Activated CD4-positive, alpha-beta T cell treated with anti-CD3 and anti-CD28 coated beads, Interleukin-2, Interleukin-6, amounts not matched to agents 100 ng/mL and 50 ng/mL, durations not matched to agents 16 hours and 8 hours (primary cell): Measurements from ENCODE around the gene ROCK2.
"Not testable (repeated sequence)": the region's sequence is repeated elsewhere in the genome, so short reads cannot be mapped to it uniquely, and the experiment has no call there.

Experiments
- DNase-seq: peaks from one replicate; pipeline ENCODE4 v3.0.0-alpha.2; 2020

ROCK2 gene

DNA sequence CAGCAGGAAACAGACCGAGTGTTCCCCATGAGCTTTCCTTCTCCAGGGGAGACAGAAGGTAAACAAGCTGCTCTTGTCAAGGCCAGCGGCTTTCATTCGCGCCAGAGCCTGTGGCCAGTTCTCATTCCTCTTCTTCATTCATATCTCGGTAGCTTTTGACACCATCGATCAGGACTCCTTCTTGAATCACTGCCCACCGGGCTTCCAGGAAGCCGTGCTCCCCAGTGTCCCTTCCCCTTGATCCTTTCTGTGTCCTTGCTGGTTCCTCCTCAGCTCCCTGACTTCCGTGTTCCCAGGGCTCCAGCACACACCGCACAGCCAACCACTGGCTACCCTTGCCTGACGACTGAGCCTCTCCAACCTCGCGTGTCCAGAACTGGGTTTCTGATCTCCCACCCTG is 175.1 kb downstream of the ROCK2 start:
- no peak for DNase-seq

DNA sequence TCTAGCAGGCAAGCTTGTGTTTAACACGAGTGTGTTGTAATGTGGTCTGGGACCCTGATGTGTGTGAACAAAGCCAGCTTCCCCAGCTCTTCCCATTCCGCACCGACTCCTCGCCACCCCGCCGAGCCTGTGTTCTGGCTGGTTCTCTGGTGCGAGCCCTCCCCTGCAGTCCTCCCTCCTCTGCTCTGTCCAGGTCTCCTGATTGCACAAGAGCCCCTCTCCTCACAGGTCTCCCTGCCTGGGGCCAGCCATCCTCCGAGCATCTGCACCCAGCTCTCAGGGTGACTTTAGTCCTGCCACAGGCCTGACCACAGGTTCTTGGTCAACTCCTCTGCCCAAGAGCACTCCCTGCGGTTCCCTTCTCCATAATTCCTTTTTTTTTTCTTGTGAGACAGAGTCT is 175.9 kb downstream of the ROCK2 start:
- DNase-seq = no peak

DNA sequence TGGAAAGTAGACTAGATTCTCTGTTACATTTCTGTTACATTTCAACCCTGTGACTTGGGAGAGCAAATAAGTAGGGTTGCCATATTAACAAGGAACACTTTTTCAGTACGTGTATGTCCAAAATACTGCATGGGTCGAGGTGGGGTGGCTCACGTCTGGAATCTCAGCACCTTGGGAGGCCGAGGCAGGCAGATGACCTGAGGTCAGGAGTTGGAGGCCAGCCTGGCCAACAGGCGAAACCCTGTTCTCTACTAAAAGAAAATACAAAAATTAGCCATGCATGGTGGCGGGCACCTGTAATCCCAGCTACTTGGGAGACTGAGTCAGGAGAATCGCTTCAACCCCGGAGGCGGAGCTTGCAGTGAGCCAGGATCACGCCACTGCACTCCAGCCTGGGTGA is 178.0 kb downstream of the ROCK2 start:
- DNase-seq = no peak

DNA sequence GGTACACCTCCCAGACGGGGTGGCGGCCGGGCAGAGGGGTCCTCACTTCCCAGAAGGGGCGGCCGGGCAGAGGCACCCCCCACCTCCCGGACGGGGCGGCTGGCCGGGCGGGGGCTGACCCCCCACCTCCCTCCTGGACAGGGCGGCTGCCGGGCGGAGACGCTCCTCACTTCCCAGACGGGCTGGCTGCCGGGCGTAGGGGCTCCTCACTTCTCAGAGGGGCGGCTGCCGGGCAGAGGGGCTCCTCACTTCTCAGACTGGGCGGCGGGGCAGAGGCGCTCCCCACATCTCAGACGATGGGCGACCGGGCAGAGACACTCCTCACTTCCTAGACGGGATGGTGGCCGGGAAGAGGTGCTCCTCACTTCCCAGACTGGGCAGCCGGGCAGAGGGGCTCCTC is 179.4 kb downstream of the ROCK2 start:
- DNase-seq = not testable (repeated sequence)

DNA sequence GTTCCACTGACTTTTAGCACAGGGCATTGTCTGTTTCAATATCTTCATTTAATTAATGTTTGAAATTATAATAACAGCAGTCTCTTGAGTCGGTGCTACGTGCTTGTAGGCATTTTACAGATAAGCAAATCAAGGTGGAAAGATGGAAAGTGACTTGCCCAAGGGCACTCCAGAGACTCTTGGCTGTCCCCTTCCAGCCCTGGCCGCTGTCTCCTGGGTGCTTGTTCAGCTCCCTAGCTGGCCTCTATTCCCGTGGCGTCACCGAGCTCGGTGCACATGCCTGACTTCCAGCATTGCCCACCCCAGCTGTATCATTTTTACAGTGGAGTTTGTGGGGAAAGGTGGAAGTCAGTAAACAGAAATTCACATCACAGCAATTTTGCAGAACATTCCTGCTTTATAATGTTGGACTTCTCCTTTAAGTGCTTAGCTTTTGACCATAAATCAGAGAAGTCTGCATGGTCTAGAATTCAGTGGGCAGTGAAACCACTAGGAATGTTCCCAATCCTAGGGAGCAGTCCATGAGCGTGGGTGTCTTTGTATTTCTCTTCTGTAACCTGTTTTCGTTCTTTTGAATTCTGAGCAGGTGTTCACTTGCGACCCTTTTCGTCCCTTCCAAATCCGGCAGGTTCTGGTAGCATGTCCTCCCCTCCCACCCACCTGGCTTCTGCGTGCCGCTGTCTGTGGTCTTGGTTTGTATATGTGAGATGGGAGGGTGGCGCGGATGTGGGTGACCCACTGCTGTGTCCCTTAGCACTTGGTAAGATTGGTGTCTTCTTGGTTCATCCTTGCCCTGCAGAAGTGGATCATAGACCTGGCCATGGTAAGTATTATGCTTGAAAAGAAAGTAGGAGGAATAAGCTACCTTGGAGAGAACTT is 180.8 kb downstream of the ROCK2 start:
- DNase-seq = no peak

DNA sequence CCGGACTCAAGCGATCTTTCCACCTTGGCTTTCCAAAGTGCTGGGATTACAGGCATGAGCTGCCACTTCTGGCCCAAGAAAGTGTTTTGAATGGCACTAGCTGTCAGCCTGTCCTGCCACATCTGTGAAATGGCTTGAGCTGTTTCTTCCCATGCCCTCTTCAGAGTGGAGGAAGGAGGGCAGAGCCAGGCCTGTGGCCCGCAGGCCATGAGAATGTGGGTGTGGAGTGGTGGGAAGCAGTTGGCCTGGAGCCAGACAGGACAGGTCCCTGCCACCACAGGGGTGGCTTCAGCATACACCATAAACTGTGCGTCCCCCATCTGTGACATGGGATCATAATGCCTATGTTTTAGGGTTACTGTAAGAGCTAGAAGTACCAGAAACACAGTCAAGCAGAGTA is 182.7 kb downstream of the ROCK2 start:
- no peak for DNase-seq

DNA sequence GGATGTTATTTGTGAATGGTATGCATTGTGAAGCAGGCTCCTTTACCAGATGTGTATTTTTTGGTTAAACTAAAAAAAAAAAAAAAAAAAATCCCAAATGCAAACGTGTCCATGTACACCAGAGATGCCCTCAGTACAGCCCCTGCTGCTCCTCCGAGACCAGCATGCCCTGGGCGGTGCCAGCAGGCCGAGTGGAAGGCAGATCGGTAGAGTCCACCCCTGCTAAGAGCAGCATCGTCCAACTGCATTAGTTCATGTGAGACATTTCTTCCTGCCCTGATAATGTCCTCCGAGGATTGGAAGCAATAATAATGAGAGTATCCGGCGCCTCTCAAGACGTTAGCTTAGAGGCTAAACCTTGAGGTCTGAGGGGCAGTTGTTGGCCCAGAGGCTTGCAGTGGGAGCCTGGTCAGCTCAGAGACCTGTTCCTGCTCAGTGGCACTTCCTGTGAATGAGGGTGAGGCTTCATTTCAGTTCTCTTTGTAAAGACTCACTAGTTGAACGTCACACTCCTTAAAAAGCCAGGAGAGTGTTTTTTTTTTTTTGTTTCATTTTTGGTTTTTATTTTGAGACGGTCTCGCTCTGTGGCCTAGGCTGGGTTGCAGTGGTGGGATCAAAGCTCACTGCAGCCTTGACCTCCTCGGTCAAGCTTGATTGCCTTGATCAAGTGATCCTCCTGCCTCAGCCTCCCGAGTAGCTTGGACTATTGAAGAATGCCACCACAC is 183.5 kb downstream of the ROCK2 start:
- peak; percentile 35 for DNase-seq

DNA sequence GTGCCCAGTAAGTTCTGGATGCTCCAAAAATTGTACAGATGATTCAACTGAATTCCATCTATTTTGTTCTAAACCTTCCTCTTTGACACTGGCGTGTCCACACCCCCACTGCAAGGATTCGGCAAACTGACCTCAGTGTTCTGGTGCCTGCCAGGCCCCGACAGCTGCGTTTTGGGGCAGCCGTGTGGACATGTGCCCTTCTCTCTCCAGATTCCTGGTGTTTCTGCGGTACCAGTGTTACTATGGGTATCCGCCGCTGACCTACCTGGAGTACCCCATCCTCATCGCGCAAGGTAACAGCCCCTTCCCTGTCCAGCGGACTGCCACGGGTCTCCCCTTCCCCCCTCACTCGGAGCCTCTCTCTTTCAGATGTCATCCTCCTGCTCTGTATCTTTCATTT is 184.2 kb downstream of the ROCK2 start:
- DNase-seq = no peak

DNA sequence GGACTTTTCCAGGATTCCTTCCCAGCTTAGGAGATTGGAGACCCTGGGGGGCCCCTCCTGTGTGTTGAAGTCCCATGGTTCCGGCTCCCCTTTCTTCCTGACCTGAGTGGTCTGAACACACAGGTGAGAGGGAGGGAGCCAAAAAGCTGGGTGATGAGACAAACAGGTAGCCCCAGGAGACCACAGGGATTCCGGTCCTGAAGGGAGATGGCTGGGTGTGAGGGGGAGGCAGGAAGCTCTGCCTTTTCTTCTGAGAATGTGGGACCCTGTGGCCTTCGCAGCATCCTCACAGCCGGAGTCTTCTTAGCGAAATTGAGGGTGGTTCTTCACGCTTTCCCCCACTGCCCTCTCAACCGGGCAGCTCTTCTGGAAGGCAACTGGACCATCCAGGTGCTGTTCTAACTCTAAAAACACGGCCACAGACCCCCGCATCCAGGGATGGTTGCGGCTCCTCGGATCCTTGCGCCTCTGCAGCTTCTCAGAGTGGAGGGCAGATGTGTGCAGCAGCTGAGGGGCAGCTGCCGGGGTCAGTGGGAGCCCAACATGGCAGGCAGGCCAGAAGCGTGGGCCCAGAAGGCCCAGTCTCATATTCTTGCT is 184.8 kb downstream of the ROCK2 start:
- no peak for DNase-seq

DNA sequence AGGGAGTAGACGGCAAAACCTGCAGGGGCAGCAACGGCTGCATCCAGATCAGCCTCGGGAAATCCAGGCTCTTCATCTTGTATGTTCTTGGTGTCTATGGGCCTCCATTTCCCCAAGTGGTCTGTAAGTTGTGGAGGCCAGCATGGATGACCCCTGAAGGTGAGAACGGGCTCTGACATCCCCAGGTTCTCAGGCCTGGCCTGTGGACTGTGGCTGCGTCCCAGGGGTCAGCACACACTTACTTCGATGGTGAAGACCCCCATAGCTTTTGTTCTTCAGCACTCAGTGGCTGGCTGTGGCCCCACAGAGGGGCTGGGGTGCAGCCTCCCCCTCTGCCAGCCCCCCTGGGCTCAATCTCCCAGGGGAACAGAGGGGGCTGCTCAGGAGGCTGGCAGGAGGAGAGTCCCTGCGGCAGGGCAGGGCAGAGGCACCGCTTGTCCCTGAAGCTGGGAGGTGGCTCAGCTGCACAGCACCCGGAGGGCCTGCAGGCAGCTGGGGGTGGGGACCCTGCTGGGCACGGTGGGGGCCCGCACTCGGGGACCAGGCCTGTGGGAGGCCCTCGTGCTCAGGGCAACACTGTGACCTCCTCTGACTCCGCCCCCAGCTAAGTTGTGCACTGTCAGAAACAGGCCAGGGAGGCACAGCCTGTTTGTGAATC is 185.4 kb downstream of the ROCK2 start:
- no peak for DNase-seq

DNA sequence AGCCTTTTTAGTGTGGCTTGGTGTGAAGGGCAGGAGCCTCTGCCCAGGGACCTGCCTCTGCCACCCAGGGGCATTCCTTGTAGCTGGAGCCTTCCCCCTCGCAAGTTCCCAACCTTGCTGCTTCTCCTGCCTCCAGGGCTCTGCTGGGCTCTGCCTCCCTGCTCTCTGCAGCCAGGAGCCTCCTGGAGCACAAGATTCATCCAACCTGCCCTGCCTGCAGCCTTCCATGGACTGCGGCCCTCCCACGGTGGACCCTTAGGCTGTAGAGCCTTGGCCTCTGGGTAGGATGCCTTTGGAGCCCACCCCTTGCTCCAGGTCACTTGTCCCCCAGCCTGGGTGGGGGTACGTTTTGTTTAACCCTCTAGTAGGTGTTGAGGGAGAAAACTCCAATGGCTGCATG is 186.7 kb downstream of the ROCK2 start:
- no peak for DNase-seq

DNA sequence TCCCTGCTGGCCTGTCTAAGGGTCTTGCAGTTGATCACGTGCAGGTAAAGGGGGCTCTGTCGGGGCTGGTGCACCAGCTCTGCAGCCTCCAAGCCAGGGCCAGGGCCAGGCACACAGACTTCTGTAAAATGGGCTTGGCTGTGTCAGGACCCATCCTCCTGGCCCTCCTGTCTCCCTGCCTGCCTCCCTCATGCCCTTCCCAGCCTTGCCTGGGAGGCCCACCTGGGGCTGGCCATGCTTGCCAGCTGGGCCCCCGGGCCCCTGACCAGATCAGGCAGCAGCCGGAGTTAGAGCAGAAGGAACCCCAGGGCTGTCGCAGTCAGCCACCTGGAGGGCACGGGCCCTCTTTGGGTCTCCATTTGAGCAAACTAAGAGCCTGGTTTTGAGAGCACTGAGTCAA is 187.1 kb downstream of the ROCK2 start:
- no peak for DNase-seq

DNA sequence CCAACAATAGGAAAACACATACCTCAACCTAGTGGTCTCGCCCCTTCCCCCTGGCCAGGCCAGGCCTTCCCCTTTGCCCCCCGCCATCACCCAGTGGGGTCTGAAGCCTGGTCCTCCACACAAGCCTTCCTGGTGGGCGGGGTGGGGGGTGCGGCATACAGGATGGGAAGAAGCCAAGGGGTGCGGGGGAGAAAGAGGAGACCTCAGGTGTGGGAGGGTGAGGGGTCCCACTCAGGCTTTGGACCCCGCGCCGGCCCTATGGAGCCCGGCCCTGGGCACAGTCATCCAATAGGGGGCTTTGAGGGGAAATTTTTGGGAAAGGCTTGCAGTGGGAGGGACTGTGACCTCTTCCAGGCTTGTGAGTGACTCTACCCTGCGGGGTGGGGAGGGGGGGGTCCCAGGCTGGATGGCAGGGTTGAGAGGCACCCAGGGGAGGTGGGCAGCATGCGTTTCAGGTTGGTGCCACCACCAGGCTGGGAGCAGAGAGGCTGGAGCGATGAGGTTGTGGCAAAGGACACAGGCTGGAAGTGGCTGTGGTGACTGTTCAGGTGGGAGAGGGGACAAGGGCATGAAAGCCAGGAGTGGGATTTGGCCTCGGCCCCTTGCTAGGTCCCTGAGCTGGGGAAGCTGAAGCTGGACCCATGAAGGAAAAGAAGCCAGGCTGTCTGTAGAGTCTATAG is 187.9 kb downstream of the ROCK2 start:
- DNase-seq = no peak

DNA sequence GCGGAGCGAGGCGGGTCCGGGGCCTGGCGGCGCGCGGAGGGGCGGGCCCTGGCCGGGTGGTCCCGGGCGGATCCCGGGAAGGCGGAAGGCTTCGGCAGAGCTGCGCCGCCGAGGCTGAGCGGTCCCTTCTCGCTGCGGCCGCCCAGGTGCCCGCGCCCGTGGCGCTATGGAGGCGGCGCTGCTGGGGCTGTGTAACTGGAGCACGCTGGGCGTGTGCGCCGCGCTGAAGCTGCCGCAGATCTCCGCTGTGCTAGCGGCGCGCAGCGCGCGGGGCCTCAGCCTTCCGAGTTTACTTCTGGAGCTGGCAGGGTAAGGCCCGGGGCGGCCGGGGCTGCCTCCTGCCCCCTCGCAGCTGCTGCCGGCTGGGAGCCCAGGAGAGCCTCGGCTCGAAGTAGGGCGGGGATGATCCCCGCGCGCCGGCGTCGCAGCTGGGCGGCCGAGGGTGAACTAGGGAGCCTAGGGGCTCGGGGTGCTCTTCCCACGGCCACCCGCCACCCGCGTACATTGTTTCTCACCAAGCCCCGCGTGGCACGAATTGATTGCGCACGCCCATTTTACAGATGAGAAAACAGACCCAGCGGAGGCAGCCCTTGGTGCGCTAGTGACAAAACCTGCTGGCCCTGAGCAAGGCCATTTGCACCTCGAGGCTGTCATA is 188.9 kb downstream of the ROCK2 start, which contains the start of gene SLC66A3:
TSS of gene SLC66A3 (plus strand) at position 87 of the 655 bp plus-strand sequence. CDS start at position 167, 80 bp downstream.
- no peak for DNase-seq

DNA sequence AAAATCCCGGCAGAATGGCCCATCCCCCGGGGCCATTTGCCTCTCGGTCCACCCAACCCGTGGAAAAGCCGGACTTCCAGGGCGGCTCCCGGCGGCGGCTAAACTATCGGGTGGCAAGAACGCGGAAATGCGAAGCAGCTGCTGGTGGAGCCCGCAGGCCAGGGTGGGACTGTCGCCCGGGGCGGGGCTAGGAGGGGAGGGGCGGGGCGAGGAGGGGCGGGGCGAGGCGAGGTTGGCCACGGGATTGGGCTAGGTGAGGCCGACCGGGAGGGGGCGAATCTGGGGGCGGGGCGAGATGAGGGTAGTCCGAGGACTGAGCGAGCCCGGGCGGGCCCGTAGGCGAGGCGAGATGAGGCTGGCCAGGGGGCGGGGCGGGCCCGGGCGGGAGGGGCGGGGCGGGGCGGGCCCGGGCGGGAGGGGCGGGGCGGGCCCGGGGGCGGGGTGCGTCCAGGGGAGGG is 189.5 kb downstream of the ROCK2 start:
- peak; percentile 98 for DNase-seq

DNA sequence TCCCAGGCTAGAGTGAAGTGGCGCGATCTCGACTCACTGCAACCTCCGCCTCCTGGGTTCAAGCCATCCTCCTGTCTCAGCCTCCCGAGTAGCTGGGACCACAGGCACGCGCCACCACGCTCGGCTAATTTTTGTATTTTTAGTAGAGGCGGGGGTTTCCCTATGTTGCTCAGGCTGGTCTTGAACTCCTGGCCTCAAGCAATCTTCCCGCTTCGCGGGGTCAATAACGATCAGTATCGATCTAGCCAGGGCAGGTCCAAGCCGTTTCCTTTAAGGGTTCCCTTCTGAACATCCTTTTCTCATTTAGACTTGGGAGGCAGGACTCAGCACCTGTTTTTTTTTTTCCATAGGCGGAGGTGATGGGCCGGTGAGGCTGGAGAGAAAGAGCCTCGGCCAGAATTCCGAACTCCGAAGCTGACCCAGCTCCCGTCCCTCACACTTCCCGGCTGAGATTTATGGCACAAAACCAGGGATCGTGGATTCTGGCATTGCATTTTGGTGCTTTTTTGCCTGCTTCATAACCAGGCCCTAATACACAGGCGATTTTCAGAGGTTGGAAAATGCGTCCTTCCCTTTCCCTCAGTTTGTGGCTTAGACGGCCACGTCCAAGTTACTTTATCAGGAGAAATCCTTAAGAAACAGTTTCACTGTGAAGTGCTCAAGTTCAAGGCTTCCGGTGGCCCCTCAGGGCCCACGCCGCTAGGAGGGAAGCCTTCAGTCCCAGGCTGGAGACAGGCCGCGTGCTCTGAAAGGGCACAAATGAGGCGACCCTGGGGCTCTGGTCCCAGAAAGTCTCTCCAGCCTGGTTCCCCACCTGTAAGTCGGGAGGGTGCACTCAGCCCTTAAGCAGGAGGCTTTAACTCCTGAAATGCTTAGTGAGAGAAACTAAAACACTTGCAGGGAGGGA is 190.2 kb downstream of the ROCK2 start:
- no peak for DNase-seq

DNA sequence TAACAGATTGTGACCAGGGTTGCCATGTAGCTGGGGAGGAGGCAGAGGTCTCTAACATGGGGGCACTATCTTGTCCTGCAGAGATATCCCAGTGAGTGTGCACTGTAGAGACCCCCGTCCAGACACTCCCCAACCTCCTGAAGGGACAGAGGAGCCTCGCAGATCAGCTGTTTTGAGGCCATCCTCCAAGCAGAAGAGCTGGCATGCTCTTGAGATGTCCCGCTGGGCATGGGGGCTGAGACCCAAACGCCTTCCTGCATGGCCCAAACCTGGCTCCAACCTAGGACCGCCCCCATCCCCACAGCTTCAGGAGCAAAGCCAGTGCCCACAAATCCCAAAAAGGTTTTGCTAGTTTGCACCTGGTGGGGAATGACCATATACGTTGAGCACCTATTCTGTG is 191.8 kb downstream of the ROCK2 start:
- DNase-seq = no peak

DNA sequence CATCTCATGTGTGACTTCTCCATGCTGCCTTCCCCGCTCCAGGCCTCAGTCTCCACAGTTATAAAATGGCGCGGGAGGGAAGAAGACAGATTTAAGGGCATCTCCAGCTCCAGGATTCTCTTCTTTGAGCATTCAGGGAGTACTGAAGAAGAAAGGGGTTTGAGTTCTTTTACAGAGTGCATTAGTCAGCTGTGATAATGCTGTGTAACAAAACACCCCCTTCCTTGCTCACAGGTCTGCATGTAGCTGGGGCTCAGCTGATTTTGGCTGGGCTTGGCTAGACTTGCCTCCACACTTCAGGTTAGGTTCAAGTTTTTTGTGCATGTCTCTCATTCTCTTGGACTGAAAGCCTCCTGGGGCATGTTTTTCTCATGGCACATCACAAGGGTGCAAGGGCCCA is 197.2 kb downstream of the ROCK2 start:
- no peak for DNase-seq

DNA sequence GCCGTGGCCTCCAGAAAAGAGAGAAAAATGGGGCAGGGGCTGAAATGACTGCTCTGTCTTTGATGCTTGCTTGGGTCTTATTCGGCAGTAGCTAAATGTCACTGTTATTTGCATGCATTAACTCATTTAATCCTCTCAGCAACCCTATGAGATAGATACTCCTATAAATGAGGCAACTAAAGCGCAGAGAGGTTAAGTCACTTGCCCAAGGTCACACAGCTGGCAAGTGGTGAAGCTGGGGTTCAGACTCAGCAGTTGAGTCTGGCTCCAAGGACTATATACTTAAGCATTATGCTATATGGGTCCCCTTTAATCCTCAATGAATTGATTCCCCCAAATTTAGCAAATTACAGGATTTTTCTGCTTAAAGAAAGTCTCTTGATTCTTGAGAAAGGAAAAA is 198.4 kb downstream of the ROCK2 start:
- DNase-seq = no peak

DNA sequence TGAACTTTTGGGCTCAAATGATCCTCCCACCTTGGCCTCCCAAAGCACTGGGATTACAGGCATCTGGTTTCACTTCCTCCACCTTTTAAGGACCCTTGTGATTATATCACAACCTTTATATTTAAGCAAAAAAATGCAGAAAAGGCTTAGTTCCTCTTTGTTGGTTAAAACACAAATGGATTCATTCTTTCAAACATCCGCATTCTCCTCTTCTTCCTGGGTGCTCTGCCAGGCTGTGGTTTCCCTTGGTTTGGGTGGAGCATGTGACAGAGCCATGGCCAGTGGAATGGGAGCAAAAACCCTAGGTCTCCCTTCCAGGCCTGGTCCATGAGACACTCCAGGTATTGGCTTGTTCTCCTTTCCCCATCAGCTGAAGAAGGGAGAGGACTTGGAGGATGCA is 199.1 kb downstream of the ROCK2 start:
- no peak for DNase-seq

DNA sequence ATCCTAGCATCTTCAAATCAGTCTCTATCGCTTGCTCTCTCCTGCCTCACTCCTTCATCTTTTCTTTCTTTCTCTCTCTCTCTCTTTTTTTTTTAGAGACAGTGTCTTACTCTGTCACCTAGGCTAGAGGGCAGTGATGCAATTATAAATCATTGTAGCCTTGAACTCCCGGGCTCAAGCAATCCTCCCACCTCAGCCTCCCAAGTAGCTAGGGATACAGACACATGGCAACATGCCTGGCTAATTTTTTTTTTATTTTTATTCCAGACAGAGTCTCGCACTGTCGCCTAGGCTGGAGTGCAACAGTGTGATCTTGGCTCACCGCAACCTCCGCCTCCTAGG is 199.7 kb downstream of the ROCK2 start:
- DNase-seq = no peak
